ENCODE measurements around the gene PSMA1.
A peak's percentile ranks its signal among the peaks of the same experiment; 100 is the strongest.

- TF ChIP-seq RAD21 (conservative IDR thresholded peaks at IDR 0.05 in 1 of 2, IDR thresholded peaks at IDR 0.05 in 1 of 2) (no peak), ZFP36 (IDR thresholded peaks at IDR 0.05; ENCODE audit: borderline replicate concordance, partially characterized antibody) (no peak), POLR2A (IDR thresholded peaks at IDR 0.05; ENCODE audit: low read length) (peak; percentile 89), HEYL (CRISPR knock-in tag; IDR thresholded peaks at IDR 0.05) (no peak), SREBF2 (IDR thresholded peaks at IDR 0.05) (no peak), CTCF (IDR thresholded peaks at IDR 0.05) (no peak), EP300 (IDR thresholded peaks at IDR 0.05) (no peak), MAX (IDR thresholded peaks at IDR 0.05) (no peak; the same call in 1 of the 2 replicates), NR3C1 (IDR thresholded peaks at IDR 0.05) (no peak)
These were observed 20.5 kb downstream of the PSMA1 start, which contains the start of gene COPB1 for GRCh38 chr11:14499560-14500180.

Data from A549 (cell line).